GM23248 (cell line): ENCODE measurements around the gene KLHDC7B.

Experiments used
- EZH2 ChIP-seq: fragments of 200-600 bp; sonication (generic); IDR thresholded peaks from 2 replicates; pipeline ENCODE4 v1.6.1; 2018; ENCODE audit warnings: antibody characterized with exemption, mild to moderate bottlenecking; ENCODE audit not compliant: insufficient read depth, poor library complexity, severe bottlenecking
- EZH2phosphoT487 ChIP-seq: fragments of 200-600 bp; sonication (generic); IDR thresholded peaks from 2 replicates; pipeline ENCODE4 v1.6.1; 2018; ENCODE audit warnings: antibody characterized with exemption, moderate library complexity, mild to moderate bottlenecking, low read depth; ENCODE audit not compliant: insufficient read depth

DNA sequence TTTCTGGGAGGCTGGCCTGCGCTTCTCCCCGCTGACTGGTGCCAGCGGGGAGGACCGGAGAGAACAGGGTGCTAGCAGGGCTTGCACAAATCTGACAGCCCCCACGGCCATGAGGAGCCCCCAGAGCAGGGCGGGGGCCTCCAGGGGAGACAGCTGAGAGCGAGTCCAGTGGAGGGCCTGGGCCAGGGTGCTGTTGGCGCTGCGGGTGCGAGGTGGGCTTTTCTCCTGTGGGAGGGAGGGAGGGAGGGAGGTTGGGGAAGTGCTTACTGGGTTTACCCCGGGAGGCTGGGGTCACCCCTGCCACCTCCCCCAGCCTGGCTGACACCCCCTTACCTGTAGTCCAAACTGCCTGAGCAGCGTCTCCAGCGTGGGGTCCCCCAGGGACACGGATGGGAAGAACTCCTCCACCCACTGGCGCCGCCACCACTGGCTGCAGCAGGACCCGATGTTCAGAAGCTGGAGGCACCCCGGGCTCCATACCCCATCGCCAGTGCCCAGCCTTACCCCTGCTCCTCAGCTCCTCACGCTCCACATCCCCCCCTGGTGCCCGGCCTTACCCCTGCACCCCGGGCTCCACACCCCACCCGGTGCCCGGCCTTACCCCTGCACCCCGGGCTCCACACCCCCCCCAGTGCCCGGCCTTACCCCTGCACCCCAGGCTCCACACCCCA lies 42.1 kb upstream of the KLHDC7B start:
- TF ChIP-seq EZH2phosphoT487: no peak
- TF ChIP-seq EZH2: no peak
